Measurements from ENCODE around the gene NAT16.

GRCh38 chr7:101165075-101165957 is 14.8 kb downstream of the NAT16 start, which contains the start of gene VGF:
- TF ChIP-seq CTCF (IDR thresholded peaks at IDR 0.05; ENCODE audit: insufficient read depth, low read length) (no peak), REST (IDR thresholded peaks at IDR 0.05; ENCODE audit: insufficient replicate concordance, low read depth) (peak; percentile 99), POLR2AphosphoS5 (IDR thresholded peaks at IDR 0.05; ENCODE audit: low read depth) (no peak), GABPA (IDR thresholded peaks at IDR 0.05; ENCODE audit: low read depth) (no peak), SPI1 (IDR thresholded peaks at IDR 0.05; ENCODE audit: borderline replicate concordance, low read depth) (peak; percentile 49; the same call in 1 of the 2 replicates)
